Gastrocnemius medialis (tissue), 4 donors: ENCODE results near the gene ENKUR. TPM values are rescaled to one million over a fixed set of nuclear protein-coding genes. Genes with fewer than 3 reads are reported as not detected.

Source experiments
- ATAC-seq, 2 donors: fragments of 150-250 bp; one replicate each; pipeline ENCODE4 v1.9.1; 2016
- DNase-seq, 2 donors: peaks; one replicate each; pipeline ENCODE4 v3.0.0-alpha.2; 2019
- H3K27ac ChIP-seq, 4 donors: fragments of 200-600 bp; sonication (generic); 1 replicate in 1 of 4; 2 replicates in 3 of 4; pipeline ENCODE4 v1.5.1; 2016 to 2018; ENCODE audit warnings: mild to moderate bottlenecking in 2 of 4, moderate library complexity in 1 of 4
- H3K27me3 ChIP-seq, 3 donors: fragments of 200-600 bp; sonication (generic) in 2 of 3; 1 replicate in 1 of 3; 2 replicates in 2 of 3; pipeline versions ENCODE4 v1.5.1 to v1.6.0; 2016 to 2019; ENCODE audit warnings: mild to moderate bottlenecking in 1 of 3, moderate library complexity in 1 of 3
- H3K36me3 ChIP-seq, 2 donors: fragments of 200-600 bp; sonication (generic) in 1 of 2; one replicate each; pipeline ENCODE4 v1.5.1; 2017 to 2018
- H3K4me1 ChIP-seq, 2 donors: fragments of 200-600 bp; sonication (generic) in 1 of 2; one replicate each; pipeline ENCODE4 v1.5.1; 2016 to 2017; ENCODE audit warnings: mild to moderate bottlenecking in 2 of 2
- H3K4me3 ChIP-seq, 4 donors: fragments of 200-600 bp; sonication (generic) in 3 of 4; 1 replicate in 1 of 4; 2 replicates in 3 of 4; pipeline ENCODE4 v1.5.1; 2016 to 2019; ENCODE audit warnings: mild to moderate bottlenecking in 2 of 4
- H3K9me3 ChIP-seq, 3 donors: fragments of 200-600 bp; sonication (generic) in 2 of 3; 1 replicate in 1 of 3; 2 replicates in 2 of 3; pipeline ENCODE4 v1.5.1; 2016 to 2019
- CTCF ChIP-seq, 5 experiments: fragments of 450-650 bp in 3 of 5; fragments of 200-600 bp in 2 of 5; sonication (generic) in 2 of 5; IDR thresholded peaks in 4 of 5; conservative IDR thresholded peaks in 1 of 5; 1 replicate in 4 of 5; 2 replicates in 1 of 5; pipeline ENCODE4 v1.5.1; 2016 to 2019; ENCODE audit warnings: antibody characterized with exemption in 5 of 5, mild to moderate bottlenecking in 3 of 5, moderate library complexity in 3 of 5
- POLR2A ChIP-seq, 2 donors: fragments of 450-650 bp; IDR thresholded peaks; one replicate each; pipeline ENCODE4 v1.6.1; 2017; ENCODE audit warnings: antibody characterized with exemption in 2 of 2, mild to moderate bottlenecking in 2 of 2, moderate library complexity in 2 of 2
- in situ Hi-C, 4 donors: fragments of 200-750 bp; cut with MboI; loops; one replicate each; pipeline versions ENCODE4 v1.15.0 to v1.8.0; 2017; ENCODE audit warnings: low sequenced_read_pairs in 4 of 4
- intact Hi-C: fragments of 100-400 bp; cut with DNase I; formaldehyde crosslinking; loops from one replicate; pipeline ENCODE4 v1.15.1; 2023; ENCODE audit warnings: low total_unique reads
- total RNA-seq, 4 donors: library from RNA; depleted of rRNA; stranded (reverse); fragments of >200 nt; gene quantifications; one replicate each; pipeline versions ENCODE4 v1.1.0 to v1.2.3, GENCODE V29; 2016

The ENKUR gene
- total RNA-seq, 4 donors from 2014 or later: not detected

GRCh38 chr10:24981161-24981710 is 34.7 kb downstream of the ENKUR start:
- H3K27ac ChIP-seq: no peak overlapping the region
- H3K27me3 ChIP-seq: no peaks in the 10 kb centered on the region
- in situ Hi-C loops (loop anchor here (10.0 to 25.0 kb wide), 3 partner anchors 244 to 344 kb away; no protein-coding TSS in a partner anchor), intact Hi-C loops (no loop called here)
- DNase-seq (no peak), ATAC-seq (no peak)
- H3K9me3 ChIP-seq: no peaks in the 10 kb centered on the region
- no peak overlapping the region for H3K4me3 ChIP-seq
- H3K4me1 ChIP-seq: peaks cover 0 to 3% of the 10 kb centered on the region in 2 donors
- TF ChIP-seq CTCF (IDR thresholded peaks at IDR 0.05 in 4 of 5, conservative IDR thresholded peaks at IDR 0.05 in 1 of 5) (no peak), POLR2A (IDR thresholded peaks at IDR 0.05) (no peak)
- no peaks in the 10 kb centered on the region for H3K36me3 ChIP-seq

GRCh38 chr10:24979685-24980084 is 36.3 kb downstream of the ENKUR start:
- Histone ChIP-seq H3K27me3 (no peaks in the 10 kb centered on the region), H3K4me1 (peaks cover 0 to 2% of the 10 kb centered on the region in 2 donors), H3K27ac (no peak overlapping the region), H3K36me3 (no peaks in the 10 kb centered on the region), H3K4me3 (no peak overlapping the region), H3K9me3 (no peaks in the 10 kb centered on the region)
- in situ Hi-C loops: loop anchor here (10.0 to 25.0 kb wide), 3 partner anchors 242 to 342 kb away; no protein-coding TSS in a partner anchor
- no peak for DNase-seq
- no peak for ATAC-seq
- TF ChIP-seq CTCF (IDR thresholded peaks at IDR 0.05 in 4 of 5, conservative IDR thresholded peaks at IDR 0.05 in 1 of 5): no peak
- intact Hi-C loops: no loop called here

- DNase-seq: peak; percentile 20 to 50
- in situ Hi-C loops: loop anchor here (25.0 kb wide), 2 partner anchors 238 to 338 kb away; no protein-coding TSS in a partner anchor
- H3K27me3 ChIP-seq: no peaks in the 10 kb centered on the region
- H3K9me3 ChIP-seq: no peaks in the 10 kb centered on the region
- peaks cover 0 to 3% of the 10 kb centered on the region in 2 donors for H3K4me1 ChIP-seq
- H3K27ac ChIP-seq: peak overlapping the region in 1 of 4 donors; percentile 32
- intact Hi-C loops: no loop called here
- H3K36me3 ChIP-seq: no peaks in the 10 kb centered on the region
- H3K4me3 ChIP-seq: no peak overlapping the region
- TF ChIP-seq CTCF (IDR thresholded peaks at IDR 0.05 in 4 of 5, conservative IDR thresholded peaks at IDR 0.05 in 1 of 5) (no peak), POLR2A (IDR thresholded peaks at IDR 0.05) (no peak)
- ATAC-seq: peak; percentile 81 to 91
These were observed 41.0 kb downstream of the ENKUR start for GRCh38 chr10:24974976-24975375.

- Histone ChIP-seq H3K27ac (no peak overlapping the region), H3K4me1 (peaks cover 0 to 3% of the 10 kb centered on the region in 2 donors), H3K4me3 (no peak overlapping the region), H3K9me3 (no peaks in the 10 kb centered on the region), H3K36me3 (no peaks in the 10 kb centered on the region), H3K27me3 (no peaks in the 10 kb centered on the region)
- TF ChIP-seq CTCF (IDR thresholded peaks at IDR 0.05 in 4 of 5, conservative IDR thresholded peaks at IDR 0.05 in 1 of 5) (no peak), POLR2A (IDR thresholded peaks at IDR 0.05) (no peak)
- ATAC-seq: no peak
- in situ Hi-C loops (no loop called here), intact Hi-C loops (no loop called here)
- DNase-seq: no peak
These were observed 42.8 kb downstream of the ENKUR start for GRCh38 chr10:24973163-24973562.

GRCh38 chr10:24971374-24971773 is 44.6 kb downstream of the ENKUR start:
- in situ Hi-C loops: no loop called here

More at GRCh38 chr10:24971374-24971773, 44.6 kb downstream of the ENKUR start:
- TF ChIP-seq POLR2A (IDR thresholded peaks at IDR 0.05) (no peak), CTCF (IDR thresholded peaks at IDR 0.05 in 4 of 5, conservative IDR thresholded peaks at IDR 0.05 in 1 of 5) (no peak)
- intact Hi-C loops: no loop called here
- Histone ChIP-seq H3K4me3 (no peak overlapping the region), H3K27ac (no peak overlapping the region), H3K4me1 (peaks cover 0 to 3% of the 10 kb centered on the region in 2 donors), H3K36me3 (no peaks in the 10 kb centered on the region), H3K9me3 (no peaks in the 10 kb centered on the region), H3K27me3 (no peaks in the 10 kb centered on the region)
- ATAC-seq (peak in 1 of 2 donors; percentile 58), DNase-seq (no peak)
